Duodenal mucosa (tissue), 2 donors: Measurements from ENCODE around the gene CIAO3.

ENCODE experiments used
- H3K27ac ChIP-seq: one replicate; pipeline ENCODE4 v1.7.0; 2013; ENCODE audit warnings: low read depth, low read length
- H3K27me3 ChIP-seq, 2 donors: one replicate each; pipeline ENCODE4 v1.7.0; 2013; ENCODE audit warnings: low read length in 2 of 2, control low read depth in 1 of 2; ENCODE audit not compliant: insufficient read depth in 2 of 2, control insufficient read depth in 1 of 2
- H3K36me3 ChIP-seq, 2 donors: one replicate each; pipeline ENCODE4 v1.7.0; 2013; ENCODE audit warnings: low read length in 2 of 2, control low read depth in 1 of 2; ENCODE audit not compliant: insufficient read depth in 2 of 2, control insufficient read depth in 1 of 2
- H3K4me1 ChIP-seq, 2 donors: one replicate each; pipeline ENCODE4 v1.7.0; 2013; ENCODE audit warnings: low read length in 2 of 2, control low read depth in 1 of 2; ENCODE audit not compliant: insufficient read depth in 2 of 2, control insufficient read depth in 1 of 2
- H3K4me3 ChIP-seq, 2 donors: one replicate each; pipeline ENCODE4 v1.7.0; 2013; ENCODE audit warnings: low read length in 2 of 2, low read depth in 1 of 2
- H3K9ac ChIP-seq, 2 donors: one replicate each; pipeline ENCODE4 v1.7.0; 2013; ENCODE audit warnings: low read length in 2 of 2, low read depth in 1 of 2
- H3K9me3 ChIP-seq, 2 donors: one replicate each; pipeline ENCODE4 v1.7.0; 2013; ENCODE audit warnings: low read length in 2 of 2, control low read depth in 1 of 2; ENCODE audit not compliant: control insufficient read depth in 1 of 2

CIAO3 gene

DNA sequence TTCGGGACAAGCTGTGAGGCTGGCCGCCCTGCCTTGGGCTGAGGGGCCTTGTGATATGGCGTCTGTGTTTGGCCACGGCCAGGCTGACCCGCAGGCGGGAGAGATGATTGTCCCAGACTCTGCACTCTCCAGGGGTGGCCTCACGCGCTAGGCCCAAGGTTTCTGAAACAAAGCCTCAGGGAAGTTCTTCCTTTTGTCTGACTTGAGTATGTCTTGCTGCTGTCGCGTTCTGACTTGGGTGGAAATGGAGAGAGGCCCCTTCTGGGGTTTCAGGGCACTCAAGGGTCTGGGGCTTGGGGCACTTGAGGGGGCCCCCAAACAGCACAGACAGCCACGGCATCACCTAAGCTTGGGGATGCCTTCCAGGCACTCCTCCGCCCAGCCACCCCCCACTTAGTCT lies 29.7 kb downstream of the CIAO3 start:
- Histone ChIP-seq H3K36me3 (no peaks in the 10 kb centered on the region), H3K4me3 (no peak overlapping the region), H3K4me1 (peaks cover 3 to 7% of the 10 kb centered on the region in 2 donors), H3K27ac (no peak overlapping the region), H3K27me3 (peaks cover 56 to 60% of the 10 kb centered on the region in 2 donors), H3K9me3 (no peaks in the 10 kb centered on the region), H3K9ac (no peak overlapping the region)

DNA sequence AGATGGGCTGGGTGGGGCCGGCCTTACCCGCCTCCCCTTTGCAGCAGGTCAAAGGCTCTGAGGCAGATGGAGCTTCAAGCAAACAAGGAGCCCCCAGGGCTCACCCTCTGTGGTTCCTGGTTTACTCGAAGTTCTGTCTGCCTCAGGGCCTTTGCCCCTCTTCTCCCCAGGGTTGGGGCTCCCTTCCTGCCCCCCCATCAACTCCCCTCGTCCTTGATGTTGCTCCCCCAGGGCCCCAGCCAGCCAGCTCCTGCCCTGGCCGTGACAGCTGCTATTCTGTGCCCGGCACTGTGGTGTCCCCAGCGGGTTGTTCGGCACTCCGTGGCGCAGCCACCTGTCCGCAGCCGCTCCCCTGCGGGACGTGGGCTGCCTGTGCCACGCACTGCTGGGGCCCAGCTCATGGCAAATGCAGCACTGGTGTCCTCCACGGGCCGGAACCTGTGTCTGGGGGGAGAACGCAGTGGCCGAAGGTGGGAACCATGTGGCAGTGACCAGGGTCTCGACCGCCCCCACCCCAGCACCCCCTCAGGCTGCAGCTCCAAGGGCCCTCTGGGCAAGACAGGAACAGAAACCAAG lies 30.2 kb downstream of the CIAO3 start:
- Histone ChIP-seq H3K9ac (no peak overlapping the region), H3K36me3 (no peaks in the 10 kb centered on the region), H3K27ac (no peak overlapping the region), H3K27me3 (peaks cover 53 to 56% of the 10 kb centered on the region in 2 donors), H3K4me1 (peaks cover 0 to 4% of the 10 kb centered on the region in 2 donors), H3K9me3 (no peaks in the 10 kb centered on the region), H3K4me3 (no peak overlapping the region)

DNA sequence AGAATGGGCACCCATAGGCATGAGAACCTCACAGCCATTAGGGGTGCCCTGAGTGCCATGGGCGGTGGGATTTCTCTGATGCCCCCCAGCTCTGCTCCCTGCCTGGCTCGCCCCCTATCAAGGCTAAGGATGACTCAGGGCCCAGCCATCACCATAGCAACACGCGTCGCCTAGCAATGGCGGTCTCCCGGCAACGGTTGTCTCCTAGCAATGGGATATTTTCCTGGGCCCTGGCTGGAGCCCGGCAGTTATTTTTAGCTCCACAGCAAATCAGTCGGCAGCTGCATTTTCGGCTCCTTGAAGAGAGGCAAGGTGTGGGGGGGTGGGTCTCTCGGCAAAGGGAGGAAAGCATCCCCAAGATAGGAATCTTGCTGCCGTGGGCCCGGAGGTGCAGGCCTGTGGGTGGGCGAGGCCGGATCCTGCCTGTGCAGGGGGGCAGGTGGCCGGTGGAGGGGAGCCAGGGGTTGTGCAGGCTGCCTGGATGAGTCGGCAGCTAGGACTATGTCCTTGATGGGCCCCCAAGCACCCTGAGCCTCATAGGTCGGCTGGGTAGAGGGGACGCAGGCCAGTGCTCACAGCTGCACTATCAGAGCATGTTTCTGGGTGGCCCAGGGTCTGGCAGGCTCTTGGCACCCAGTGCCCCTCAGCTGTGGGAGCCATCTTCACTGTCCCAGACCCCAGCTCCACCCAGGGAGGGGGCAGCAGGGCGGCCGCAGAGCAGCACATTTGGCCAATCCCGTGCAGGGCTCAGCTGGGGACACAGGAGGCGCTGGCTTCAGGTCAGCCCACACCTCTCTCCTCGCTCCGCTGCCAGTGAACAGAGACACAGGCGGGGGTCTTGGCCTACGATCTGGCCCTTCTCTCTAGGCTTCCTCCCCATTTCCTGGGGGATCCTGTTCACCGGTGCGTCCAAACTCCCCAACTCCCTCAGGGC lies 31.0 kb downstream of the CIAO3 start:
- Histone ChIP-seq H3K9ac (no peak overlapping the region), H3K9me3 (no peaks in the 10 kb centered on the region), H3K36me3 (no peaks in the 10 kb centered on the region), H3K4me1 (peaks cover 0 to 4% of the 10 kb centered on the region in 2 donors), H3K4me3 (no peak overlapping the region), H3K27me3 (peaks cover 53 to 59% of the 10 kb centered on the region in 2 donors), H3K27ac (no peak overlapping the region)

DNA sequence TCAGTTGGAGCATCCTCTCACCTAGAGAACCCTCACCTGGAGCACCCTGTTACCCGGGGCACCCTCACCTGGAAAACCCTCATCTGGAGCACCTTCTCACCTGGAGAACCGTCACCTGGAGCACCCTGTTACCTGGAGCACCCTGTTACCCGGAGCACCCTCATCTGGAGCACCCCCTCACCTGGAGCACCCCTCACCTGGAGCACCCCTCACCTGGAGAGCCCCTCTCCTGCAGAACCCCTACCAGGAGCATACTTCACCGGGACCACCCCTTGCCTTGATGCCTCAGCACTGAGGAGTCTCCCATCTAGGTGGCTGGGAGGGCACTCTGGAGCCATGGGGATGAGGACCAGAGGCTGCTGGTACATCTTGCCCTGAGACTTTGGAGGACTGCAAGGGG lies 31.8 kb downstream of the CIAO3 start:
- Histone ChIP-seq H3K27ac (no peak overlapping the region), H3K4me3 (no peak overlapping the region), H3K9ac (no peak overlapping the region), H3K9me3 (no peaks in the 10 kb centered on the region), H3K27me3 (peaks cover 62 to 65% of the 10 kb centered on the region in 2 donors), H3K4me1 (no peaks in the 10 kb centered on the region), H3K36me3 (no peaks in the 10 kb centered on the region)

DNA sequence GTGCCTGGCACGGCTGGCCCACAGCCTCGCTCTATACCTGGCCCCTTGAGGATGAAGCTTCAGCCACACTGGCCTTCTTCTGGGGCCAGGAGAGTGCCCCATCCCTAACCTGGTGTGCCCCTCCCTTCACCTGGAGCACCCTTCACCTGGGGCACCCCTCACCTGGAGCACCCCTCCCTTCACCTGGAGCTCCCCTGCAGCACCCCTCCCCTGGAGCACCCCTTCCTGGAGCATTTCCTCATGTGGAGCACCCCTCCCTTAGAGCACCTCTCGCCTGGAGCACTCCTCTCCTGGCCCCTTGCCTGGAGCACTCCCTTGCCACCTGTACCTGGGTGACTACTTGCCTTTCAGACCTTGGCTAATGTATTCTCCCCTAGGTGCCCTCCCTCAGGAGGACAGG lies 32.8 kb downstream of the CIAO3 start:
- peaks cover 71 to 72% of the 10 kb centered on the region in 2 donors for H3K27me3 ChIP-seq

DNA sequence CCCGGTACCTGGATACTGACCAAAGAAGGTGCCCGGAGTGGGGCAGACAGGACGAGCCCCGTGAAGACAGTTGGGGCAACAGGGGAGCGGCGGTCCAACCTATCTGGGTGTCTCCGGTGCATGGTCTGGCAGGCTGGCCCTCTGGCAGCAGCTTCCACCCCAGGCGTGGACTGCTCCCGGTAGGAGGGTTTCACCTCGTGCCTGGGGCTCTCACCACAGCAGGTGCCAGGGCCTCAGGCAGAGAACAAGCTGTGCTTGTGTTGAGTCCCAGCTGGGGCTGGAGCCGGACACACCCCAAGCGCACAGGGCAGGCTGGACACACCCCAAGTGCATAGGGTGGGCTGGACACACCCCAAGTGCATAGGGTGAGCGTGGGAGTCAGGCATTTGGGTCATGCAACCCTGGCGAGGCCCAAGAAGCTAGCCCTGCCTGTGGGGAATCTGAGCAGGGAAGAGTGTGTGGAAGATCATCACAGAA lies 33.7 kb downstream of the CIAO3 start:
- Histone ChIP-seq H3K4me1 (no peaks in the 10 kb centered on the region), H3K27ac (no peak overlapping the region), H3K27me3 (peaks cover 81% of the 10 kb centered on the region in 2 donors), H3K9me3 (no peaks in the 10 kb centered on the region), H3K36me3 (no peaks in the 10 kb centered on the region), H3K4me3 (no peak overlapping the region), H3K9ac (no peak overlapping the region)

More for the DNA sequence above, 32.8 kb downstream of the CIAO3 start:
- no peak overlapping the region for H3K27ac ChIP-seq
- no peaks in the 10 kb centered on the region for H3K36me3 ChIP-seq
- no peaks in the 10 kb centered on the region for H3K4me1 ChIP-seq
- H3K9me3 ChIP-seq, result no peaks in the 10 kb centered on the region
- H3K9ac ChIP-seq, result no peak overlapping the region
- H3K4me3 ChIP-seq, result no peak overlapping the region

DNA sequence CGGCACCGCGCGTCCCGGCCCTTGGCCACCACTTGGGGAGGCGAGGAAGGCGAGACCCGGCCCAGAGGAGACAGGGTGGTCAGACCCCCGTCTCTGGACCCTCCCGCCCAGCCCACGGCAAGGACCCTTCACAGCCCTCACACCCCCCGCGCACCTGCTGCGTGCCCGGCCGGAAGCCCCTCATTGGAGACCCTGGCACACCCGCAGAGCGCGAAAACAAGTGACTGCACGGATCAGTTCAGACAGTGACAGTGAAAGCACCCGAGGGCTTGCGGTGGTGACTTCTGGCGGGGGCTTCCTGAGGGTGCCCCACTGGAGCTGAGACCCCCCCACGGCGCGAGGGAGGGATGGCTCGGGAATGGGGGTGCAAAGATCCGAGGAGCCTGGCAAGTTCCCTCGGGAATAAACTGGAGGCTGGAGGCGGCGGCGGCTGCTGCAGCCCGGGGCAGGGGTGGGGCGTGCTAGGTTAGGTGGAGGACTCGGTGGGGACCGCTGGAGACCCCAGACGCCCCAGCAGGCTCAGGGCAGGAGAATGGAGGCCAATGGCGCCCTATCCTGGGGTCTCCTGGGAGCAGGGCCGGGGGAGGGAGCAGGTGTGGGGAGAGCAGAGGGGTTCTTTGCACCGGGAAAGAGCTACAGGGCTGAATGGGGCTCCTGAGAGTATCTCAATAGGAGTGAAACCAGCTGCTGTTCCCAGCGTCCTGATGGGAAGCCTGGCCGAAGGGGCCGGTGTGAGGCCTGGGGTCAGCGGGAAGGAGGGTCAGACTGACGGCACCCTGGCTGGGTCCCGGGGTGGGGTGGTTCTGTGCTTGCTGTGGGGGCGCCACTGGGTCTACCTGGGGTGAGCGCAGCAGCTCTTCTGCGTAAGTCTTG lies 34.4 kb downstream of the CIAO3 start:
- no peak overlapping the region for H3K9ac ChIP-seq
- H3K4me1 ChIP-seq, result no peaks in the 10 kb centered on the region
- H3K9me3 ChIP-seq, result no peaks in the 10 kb centered on the region
- no peak overlapping the region for H3K4me3 ChIP-seq
- H3K27me3 ChIP-seq, result peaks cover 84 to 87% of the 10 kb centered on the region in 2 donors
- H3K27ac ChIP-seq, result no peak overlapping the region
- H3K36me3 ChIP-seq, result no peaks in the 10 kb centered on the region

DNA sequence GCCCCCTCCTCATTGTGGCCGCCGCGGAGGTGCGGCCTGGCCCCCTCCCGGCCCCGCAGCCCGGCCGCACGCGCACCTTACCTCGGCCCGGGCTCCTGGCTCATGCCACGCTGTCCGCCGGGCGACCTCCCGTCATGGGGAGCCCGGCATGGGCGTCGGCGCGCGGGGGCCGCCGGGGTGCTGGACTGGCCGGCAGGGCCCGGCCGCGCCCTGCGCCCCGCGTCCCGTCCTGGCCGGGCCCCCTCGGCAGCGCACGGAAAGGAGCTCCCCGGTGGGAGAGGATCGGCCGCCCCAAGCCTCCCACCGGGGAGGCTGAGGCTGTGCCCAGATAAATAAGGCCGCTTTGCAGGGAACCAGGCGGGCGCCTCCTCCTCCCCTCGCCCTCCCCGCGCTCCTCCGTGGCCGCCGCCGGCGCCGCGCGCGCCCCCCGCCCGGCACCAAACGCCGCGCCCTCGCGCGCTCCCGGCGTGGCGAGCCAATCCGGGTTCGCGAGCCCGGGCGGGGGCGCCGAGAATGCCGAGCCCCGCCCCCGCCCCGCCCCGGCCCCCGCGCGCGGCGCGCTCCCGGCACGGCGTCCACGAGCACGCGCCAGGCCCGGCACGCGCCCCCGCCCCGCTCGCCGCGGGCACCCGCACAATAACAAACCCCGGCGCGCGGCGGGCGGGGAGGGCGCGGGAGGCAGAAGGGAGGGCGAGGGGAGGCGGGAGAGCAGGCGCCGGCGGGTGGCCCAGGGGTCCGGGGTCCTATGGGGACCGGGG lies 35.2 kb downstream of the CIAO3 start, which contains the start of gene FBXL16:
Gene FBXL16, minus strand, starts transcription at position 371 of the 758 bp plus-strand sequence. CDS start 8,396 bp downstream, outside the sequence.
- peaks cover 80 to 88% of the 10 kb centered on the region in 2 donors for H3K27me3 ChIP-seq
- no peak within 1 kb of the TSS for H3K9ac ChIP-seq
- no peak within 1 kb of the TSS for H3K4me3 ChIP-seq
- H3K27ac ChIP-seq, result no peak within 1 kb of the TSS
- H3K4me1 ChIP-seq, result no peaks in the 10 kb centered on the region
- H3K9me3 ChIP-seq, result no peaks in the 10 kb centered on the region
- H3K36me3 ChIP-seq, result no peaks in the 10 kb centered on the region

DNA sequence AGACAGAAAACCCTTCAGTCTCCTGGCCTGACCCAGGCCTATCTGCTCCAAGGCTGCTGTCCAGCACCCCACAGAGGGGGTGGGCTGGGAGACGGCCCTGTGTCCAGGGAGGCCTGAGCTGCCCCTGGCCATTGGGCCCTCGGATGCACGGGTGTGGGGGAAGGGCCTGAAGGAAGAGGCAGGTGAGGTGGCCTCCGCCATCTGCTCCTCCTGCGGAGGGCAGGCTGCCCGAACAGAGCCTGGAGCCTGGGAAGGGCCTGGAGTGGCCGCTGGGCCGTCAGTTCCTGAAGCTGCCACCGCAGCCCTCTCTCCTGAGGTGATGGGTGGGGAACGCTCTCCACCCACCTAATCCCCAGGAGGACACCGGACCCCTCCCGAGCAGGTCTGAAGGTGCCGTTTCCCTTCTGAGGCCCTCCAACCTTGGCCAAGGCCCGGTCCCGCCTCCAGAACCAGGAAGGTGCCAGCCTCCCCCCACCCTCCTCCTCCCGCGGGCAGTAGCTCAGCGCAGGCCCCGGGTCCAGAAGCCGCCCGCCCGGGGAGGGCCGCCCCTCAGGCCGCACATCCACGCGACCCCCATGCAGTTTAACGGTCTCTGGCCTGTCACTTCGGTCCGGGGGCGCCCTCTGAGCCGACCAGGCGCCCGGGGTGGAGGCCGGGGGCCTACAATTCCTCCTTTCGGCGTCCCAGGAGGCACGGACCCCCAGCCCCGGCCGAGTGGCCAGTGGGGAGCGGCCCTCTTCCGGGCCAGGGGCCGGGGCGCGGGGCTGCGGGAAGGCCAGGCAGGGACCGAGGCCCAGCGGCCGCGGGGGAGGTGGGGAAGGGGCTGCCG lies 36.0 kb downstream of the CIAO3 start:
- Histone ChIP-seq H3K9me3 (no peaks in the 10 kb centered on the region), H3K27ac (no peak overlapping the region), H3K4me3 (no peak overlapping the region), H3K36me3 (no peaks in the 10 kb centered on the region), H3K4me1 (no peaks in the 10 kb centered on the region), H3K9ac (no peak overlapping the region), H3K27me3 (peaks cover 79 to 87% of the 10 kb centered on the region in 2 donors)
